H1 (cell line): ENCODE measurements around the gene NOP9. TPM values are rescaled to one million over a fixed set of nuclear protein-coding genes. Genes with fewer than 3 reads are reported as not detected.

Experiments used
- BCL11A ChIP-seq, 2 experiments: IDR thresholded peaks; one replicate each; pipeline ENCODE4 v1.6.1; 2011; ENCODE audit warnings: low read depth in 2 of 2, low read length in 2 of 2, mild to moderate bottlenecking in 2 of 2
- CBX5 ChIP-seq: fragments of 300-800, 300-1000 bp; sonication (generic); IDR thresholded peaks from 2 replicates; pipeline ENCODE4 v1.7.1; 2016; ENCODE audit warnings: antibody characterized with exemption, low read length, low read depth
- CEBPB ChIP-seq: IDR thresholded peaks from 2 replicates; pipeline ENCODE4 v1.6.1; 2012; ENCODE audit warnings: low read depth, low read length
- GTF2F1 ChIP-seq: IDR thresholded peaks from 2 replicates; pipeline ENCODE4 v1.6.1; 2012; ENCODE audit warnings: low read depth, low read length, improper control_type of control experiment, borderline replicate concordance
- MAX ChIP-seq: IDR thresholded peaks from 2 replicates; pipeline ENCODE4 v1.6.1; 2012; ENCODE audit warnings: inconsistent platforms
- NANOG ChIP-seq: IDR thresholded peaks from 2 replicates; pipeline ENCODE4 v1.6.1; 2011; ENCODE audit warnings: low read length, low read depth, mild to moderate bottlenecking, inconsistent platforms; ENCODE audit not compliant: insufficient read depth, poor library complexity, severe bottlenecking
- PHF8 ChIP-seq: fragments of 200-600 bp; sonication (generic); conservative IDR thresholded peaks from 2 replicates; pipeline ENCODE4 v1.7.1; 2012; ENCODE audit warnings: low read depth, mild to moderate bottlenecking, inconsistent platforms, low read length, moderate library complexity
- polyA plus RNA-seq, 7 experiments: library from polyadenylated mRNA; depleted of rRNA in 3 of 7; stranded (reverse) in 5 of 7; unstranded in 2 of 7; fragments of >200 nt in 5 of 7; fragments of 200-250 nt in 2 of 7; gene quantifications; 1 replicate in 5 of 7; 2 replicates in 1 of 7; 4 replicates in 1 of 7; pipeline versions ENCODE4 v1.2.1 to v1.2.3, GENCODE V29; 2011 to 2013; ENCODE audit warnings: missing spikeins in 2 of 7, mixed read lengths in 2 of 7
- total RNA-seq: library from RNA; stranded (reverse); fragmentation: NEBNext Ultra II Directional; extraction: Animal tissue kit (Norgen Biotek cat#: 25700); gene quantifications from 2 replicates; pipeline ENCODE4 v1.2.1, GENCODE V29; 2021
- TF ChIP-seq, protein P1 (sequence below): IDR thresholded peaks from 2 replicates; pipeline ENCODE4 v1.6.1; 2011; ENCODE audit warnings: low read depth, mild to moderate bottlenecking, low read length; ENCODE audit not compliant: insufficient read depth

NOP9 gene
- total and polyA plus RNA-seq, 2 of the 8 experiments (the other 6 are each of a cell fraction or from before 2014, with no cell fraction given): 17.8 to 34.8 TPM

DNA sequence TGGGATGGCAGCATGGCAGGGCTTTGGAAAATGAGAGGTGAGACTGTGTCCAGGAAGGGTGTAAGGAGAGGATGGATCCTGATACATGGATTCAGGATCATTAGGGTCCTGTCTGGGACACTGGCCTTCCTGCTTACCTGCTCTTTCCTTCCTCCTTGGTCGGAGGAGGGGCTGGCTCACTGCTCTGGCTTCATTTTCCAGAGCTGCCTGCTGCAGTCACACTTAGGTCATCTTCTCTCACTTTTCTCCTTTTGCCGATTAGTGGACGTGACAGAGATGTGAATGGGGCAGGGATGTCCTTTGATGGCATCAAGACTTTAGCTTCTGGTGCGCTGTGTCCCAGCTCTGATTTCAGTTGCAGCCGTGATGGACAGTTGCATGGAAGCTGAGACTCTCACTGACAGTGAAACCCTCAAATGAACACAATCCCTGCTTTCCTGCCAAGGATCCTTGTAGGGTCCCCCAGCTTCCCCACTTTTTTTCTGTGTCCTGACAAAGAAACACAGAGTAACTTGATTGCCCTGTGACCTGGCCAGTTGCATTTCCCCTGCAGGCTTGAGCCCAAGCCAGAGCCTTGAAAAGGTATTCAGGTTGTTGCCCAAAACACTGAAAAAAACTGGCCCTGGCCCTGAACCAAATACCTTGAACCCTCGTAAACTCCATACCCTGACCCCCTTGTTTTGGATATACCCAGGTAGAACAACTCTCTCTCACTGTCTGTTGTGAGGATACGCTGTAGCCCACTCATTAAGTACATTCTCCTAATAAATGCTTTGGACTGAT lies 8.9 kb downstream of the NOP9 start (continued):
- TF ChIP-seq MAX (no peak), CBX5 (no peak), BCL11A (IDR thresholded peaks at IDR 0.05; ENCODE audit: low read depth in 2 of 2, low read length in 2 of 2) (no peak), CEBPB (no peak), PHF8 (no peak), NANOG (no peak), GTF2F1 (no peak)
- TF ChIP-seq, protein P1, sequence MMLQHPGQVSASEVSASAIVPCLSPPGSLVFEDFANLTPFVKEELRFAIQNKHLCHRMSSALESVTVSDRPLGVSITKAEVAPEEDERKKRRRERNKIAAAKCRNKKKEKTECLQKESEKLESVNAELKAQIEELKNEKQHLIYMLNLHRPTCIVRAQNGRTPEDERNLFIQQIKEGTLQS: no peak
